A673 (cell line): ENCODE data around the gene FYCO1.

Experiments used
- EZH2 ChIP-seq: fragments of 200-600 bp; sonication (generic); IDR thresholded peaks from 2 replicates; pipeline ENCODE4 v1.6.1; 2017; ENCODE audit warnings: borderline replicate concordance, low read depth, mild to moderate bottlenecking, mixed read lengths, antibody characterized with exemption, low read length; ENCODE audit not compliant: poor library complexity, severe bottlenecking
- TF ChIP-seq, protein P1 (sequence below): fragments of 300-800, 200-600 bp; sonication (generic); conservative IDR thresholded peaks from 2 replicates; pipeline ENCODE4 v1.5.1; 2017; ENCODE audit warnings: low read depth, mild to moderate bottlenecking, antibody characterized with exemption, low read length, moderate library complexity, mixed read lengths

- TF ChIP-seq, protein P1, sequence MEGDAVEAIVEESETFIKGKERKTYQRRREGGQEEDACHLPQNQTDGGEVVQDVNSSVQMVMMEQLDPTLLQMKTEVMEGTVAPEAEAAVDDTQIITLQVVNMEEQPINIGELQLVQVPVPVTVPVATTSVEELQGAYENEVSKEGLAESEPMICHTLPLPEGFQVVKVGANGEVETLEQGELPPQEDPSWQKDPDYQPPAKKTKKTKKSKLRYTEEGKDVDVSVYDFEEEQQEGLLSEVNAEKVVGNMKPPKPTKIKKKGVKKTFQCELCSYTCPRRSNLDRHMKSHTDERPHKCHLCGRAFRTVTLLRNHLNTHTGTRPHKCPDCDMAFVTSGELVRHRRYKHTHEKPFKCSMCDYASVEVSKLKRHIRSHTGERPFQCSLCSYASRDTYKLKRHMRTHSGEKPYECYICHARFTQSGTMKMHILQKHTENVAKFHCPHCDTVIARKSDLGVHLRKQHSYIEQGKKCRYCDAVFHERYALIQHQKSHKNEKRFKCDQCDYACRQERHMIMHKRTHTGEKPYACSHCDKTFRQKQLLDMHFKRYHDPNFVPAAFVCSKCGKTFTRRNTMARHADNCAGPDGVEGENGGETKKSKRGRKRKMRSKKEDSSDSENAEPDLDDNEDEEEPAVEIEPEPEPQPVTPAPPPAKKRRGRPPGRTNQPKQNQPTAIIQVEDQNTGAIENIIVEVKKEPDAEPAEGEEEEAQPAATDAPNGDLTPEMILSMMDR, result no peak
- no peak for TF ChIP-seq EZH2
These were observed 107.7 kb downstream of the FYCO1 start for GRCh38 chr3:45887759-45888511.
